PC-3 (cell line): ENCODE data around the gene TENM4. TPM values are rescaled to one million over a fixed set of nuclear protein-coding genes. Genes with fewer than 3 reads are reported as not detected.

ENCODE experiments used
- ATAC-seq: fragments of 200-7000 bp; cut with Tn5 transposase; 2 replicates; pipeline ENCODE4 v1.9.1; 2020; ENCODE audit warnings: mild to moderate bottlenecking, moderate library complexity
- BruUV-seq: library from RNA; stranded (reverse); fragments of 400-500 nt; replicated peaks from 2 replicates; lab custom pipeline; 2021; lab: Mats Ljungman, UMichigan
- CTCF ChIA-PET: fragments of 300-600 bp; sonication (Branson Sonifier 250); formaldehyde crosslinking; loops from one replicate; lab custom pipeline; 2022; ENCODE audit warnings: antibody characterized with exemption; lab: Charles Lee
- POLR2A ChIA-PET: fragments of 300-600 bp; sonication (Branson Sonifier 250); formaldehyde crosslinking; loops from one replicate; lab custom pipeline; 2022; ENCODE audit warnings: antibody characterized with exemption; ENCODE audit not compliant: unreplicated experiment; lab: Charles Lee
- DNase-seq: peaks from one replicate; pipeline ENCODE4 v3.0.0-alpha.2; 2015
- H2AFZ ChIP-seq: fragments of 300-600 bp; sonication (generic); 2 replicates; pipeline ENCODE4 v1.6.0; 2016; ENCODE audit warnings: antibody characterized with exemption, low read length
- H3F3A ChIP-seq: fragments of 300-600 bp; sonication (generic); one replicate; pipeline ENCODE4 v1.6.0; 2017; ENCODE audit warnings: antibody characterized with exemption, low read length, control low read depth, mild to moderate bottlenecking; ENCODE audit not compliant: unreplicated experiment
- H3K27ac ChIP-seq: fragments of 300-600 bp; sonication (generic); 2 replicates; pipeline ENCODE4 v1.5.1; 2016; ENCODE audit warnings: mild to moderate bottlenecking, low read length
- H3K27me3 ChIP-seq: fragments of 300-600 bp; sonication (generic); 2 replicates; pipeline ENCODE4 v1.6.1; 2016; ENCODE audit warnings: low read length, mixed read lengths
- H3K36me3 ChIP-seq: fragments of 300-600 bp; sonication (generic); 2 replicates; pipeline ENCODE4 v1.6.1; 2016; ENCODE audit warnings: low read depth, mixed run types, low read length, mixed read lengths
- H3K4me1 ChIP-seq: fragments of 300-600 bp; sonication (generic); 2 replicates; pipeline ENCODE4 v1.5.1; 2016; ENCODE audit warnings: low read length; ENCODE audit not compliant: insufficient read depth
- H3K4me2 ChIP-seq: fragments of 300-600 bp; sonication (generic); 2 replicates; pipeline ENCODE4 v1.6.0; 2016; ENCODE audit warnings: low read length
- H3K4me3 ChIP-seq: fragments of 300-600 bp; sonication (generic); 2 replicates; pipeline ENCODE4 v1.5.1; 2016; ENCODE audit warnings: mild to moderate bottlenecking, low read length, mixed read lengths
- H3K79me2 ChIP-seq: fragments of 300-600 bp; sonication (generic); 2 replicates; pipeline ENCODE4 v1.6.1; 2017; ENCODE audit warnings: low read length, mixed read lengths
- H3K9ac ChIP-seq: fragments of 300-600 bp; sonication (generic); 2 replicates; pipeline ENCODE4 v1.6.0; 2016; ENCODE audit warnings: mild to moderate bottlenecking, low read length
- H3K9me2 ChIP-seq: fragments of 300-600 bp; sonication (generic); replicated peaks from 2 replicates; pipeline ENCODE4 v1.6.1; 2016; ENCODE audit warnings: mixed run types, low read length, mixed read lengths
- H3K9me3 ChIP-seq: fragments of 300-600 bp; sonication (generic); 2 replicates; pipeline ENCODE4 v1.6.1; 2016; ENCODE audit warnings: low read length, mixed read lengths
- H4K20me1 ChIP-seq: fragments of 300-600 bp; sonication (generic); 2 replicates; pipeline ENCODE4 v1.6.1; 2016; ENCODE audit warnings: low read length, mixed read lengths
- CTCF ChIP-seq: fragments of 300-600 bp; sonication (generic); conservative IDR thresholded peaks from 2 replicates; pipeline ENCODE4 v1.5.1; 2017; ENCODE audit warnings: antibody characterized with exemption, low read depth, mild to moderate bottlenecking, low read length
- EZH2 ChIP-seq: fragments of 300-600 bp; sonication (generic); IDR thresholded peaks from one replicate; pipeline ENCODE4 v1.6.1; 2017; ENCODE audit warnings: antibody characterized with exemption, mild to moderate bottlenecking, low read length; ENCODE audit not compliant: unreplicated experiment
- EZH2phosphoT487 ChIP-seq: fragments of 300-600 bp; sonication (generic); IDR thresholded peaks from 2 replicates; pipeline ENCODE4 v1.6.1; 2018; ENCODE audit warnings: mild to moderate bottlenecking, antibody characterized with exemption, low read length, borderline replicate concordance
- intact Hi-C: fragments of 100-400 bp; cut with micrococcal nuclease; formaldehyde crosslinking; loops from 2 replicates; pipeline ENCODE4 v1.9.0; 2023
- total RNA-seq: library from RNA; depleted of rRNA; stranded (reverse); fragments of >200 nt; gene quantifications from 2 replicates; pipeline ENCODE4 v1.2.3, GENCODE V29; 2014

The TENM4 gene
- total RNA-seq, 1 experiment from 2014 or later, result 19.7 TPM

DNA sequence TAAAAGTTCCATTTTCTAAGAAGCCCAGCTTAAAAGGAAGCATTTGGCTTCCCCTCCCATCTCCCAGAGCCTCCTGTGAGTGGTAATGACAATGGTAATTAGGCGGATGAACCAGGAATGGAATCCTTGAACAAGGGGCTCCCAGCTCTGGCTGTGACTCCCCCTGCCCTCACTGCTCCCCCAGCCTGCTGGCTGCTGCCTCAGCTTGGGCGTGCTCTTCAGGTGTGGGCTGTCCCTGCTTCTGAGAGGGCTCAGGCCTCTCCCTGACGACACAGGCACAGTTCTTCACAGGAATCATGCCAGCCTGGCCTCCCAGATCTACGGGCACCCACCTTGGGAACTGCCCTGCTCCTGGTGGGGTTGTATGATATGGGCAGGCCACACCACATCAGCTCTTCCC is 784.5 kb downstream of the TENM4 start:
- Histone ChIP-seq H3K9ac (no peak overlapping the region), H3K27ac (no peak overlapping the region), H3K4me2 (no peak overlapping the region), H3K4me3 (no peak overlapping the region), H3K9me2 (no peaks in the 10 kb centered on the region), H3K4me1 (no peaks in the 10 kb centered on the region), H2AFZ (no peak overlapping the region), H3K27me3 (no peaks in the 10 kb centered on the region), H3K9me3 (no peaks in the 10 kb centered on the region), H3K79me2 (no peaks in the 10 kb centered on the region), H4K20me1 (no peaks in the 10 kb centered on the region), H3F3A (no peaks in the 10 kb centered on the region), H3K36me3 (no peaks in the 10 kb centered on the region)
- POLR2A ChIA-PET, result no interaction called here
- intact Hi-C loops, result no loop called here
- DNase-seq (no peak), ATAC-seq (no peak)
- TF ChIP-seq EZH2 (no peak), EZH2phosphoT487 (no peak), CTCF (no peak)
- CTCF ChIA-PET, result no interaction called here
- no TSS peak for BruUV-seq

DNA sequence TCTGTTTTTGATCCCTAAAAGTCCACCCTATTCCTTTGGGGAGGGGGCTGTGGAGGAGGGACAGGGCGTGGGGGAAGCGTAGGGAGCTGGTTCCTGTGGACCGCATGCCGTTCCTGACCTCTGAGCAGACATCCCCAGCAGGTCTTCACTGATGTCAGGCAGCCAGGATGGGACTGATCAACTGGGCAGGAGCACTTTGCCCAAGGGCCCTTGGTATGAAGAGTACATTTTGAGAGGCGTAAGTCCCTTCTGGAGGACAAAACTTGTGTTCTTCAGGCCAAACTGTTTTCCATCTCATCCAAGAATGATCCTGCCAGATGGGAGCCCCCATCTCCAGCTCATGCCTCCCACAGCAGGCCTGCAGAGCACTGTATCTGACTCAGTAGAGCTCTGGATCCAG is 785.3 kb downstream of the TENM4 start:
- no peak overlapping the region for H3K27ac ChIP-seq
- no peaks in the 10 kb centered on the region for H3K79me2 ChIP-seq
- no peaks in the 10 kb centered on the region for H3K4me1 ChIP-seq
- TF ChIP-seq CTCF (no peak), EZH2phosphoT487 (no peak), EZH2 (no peak)
- BruUV-seq, result no TSS peak
- CTCF ChIA-PET, result no interaction called here
- H3K4me2 ChIP-seq, result no peak overlapping the region
- no peaks in the 10 kb centered on the region for H3K36me3 ChIP-seq
- no peaks in the 10 kb centered on the region for H3F3A ChIP-seq
- ATAC-seq (no peak), DNase-seq (no peak)
- no peak overlapping the region for H3K4me3 ChIP-seq
- POLR2A ChIA-PET, result no interaction called here
- no peak overlapping the region for H3K9ac ChIP-seq
- H3K9me3 ChIP-seq, result no peaks in the 10 kb centered on the region
- no peaks in the 10 kb centered on the region for H3K9me2 ChIP-seq
- no peak overlapping the region for H2AFZ ChIP-seq
- H4K20me1 ChIP-seq, result no peaks in the 10 kb centered on the region
- intact Hi-C loops, result no loop called here
- no peaks in the 10 kb centered on the region for H3K27me3 ChIP-seq

DNA sequence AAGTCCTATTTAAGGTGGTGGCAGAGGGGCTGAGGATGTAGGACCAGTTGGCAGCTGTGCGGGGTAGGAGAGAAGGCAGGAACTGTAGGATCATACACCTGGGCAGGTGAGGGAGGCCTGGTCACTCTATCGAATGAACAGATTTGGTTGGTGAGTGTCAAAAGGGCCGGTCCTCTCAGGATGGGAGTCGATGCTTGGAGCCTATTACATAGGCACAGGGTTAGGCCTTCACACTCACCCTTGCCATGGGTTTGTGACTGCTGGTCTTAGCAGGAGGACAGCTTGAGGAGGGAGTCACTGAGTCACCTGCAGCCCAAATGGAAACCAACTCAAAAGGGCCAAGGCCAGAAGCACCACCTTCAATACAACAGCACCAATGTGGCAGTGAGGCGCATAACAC is 786.0 kb downstream of the TENM4 start:
- POLR2A ChIA-PET, result no interaction called here
- no peaks in the 10 kb centered on the region for H4K20me1 ChIP-seq
- H3K9me3 ChIP-seq, result no peaks in the 10 kb centered on the region
- no TSS peak for BruUV-seq
- no peak overlapping the region for H3K4me3 ChIP-seq
- H3K4me1 ChIP-seq, result no peaks in the 10 kb centered on the region
- H3K79me2 ChIP-seq, result no peaks in the 10 kb centered on the region
- H3K4me2 ChIP-seq, result no peak overlapping the region
- no peak overlapping the region for H3K27ac ChIP-seq
- H3K27me3 ChIP-seq, result no peaks in the 10 kb centered on the region
- no peaks in the 10 kb centered on the region for H3F3A ChIP-seq
- H2AFZ ChIP-seq, result no peak overlapping the region
- CTCF ChIA-PET, result no interaction called here
- intact Hi-C loops, result no loop called here
- no peaks in the 10 kb centered on the region for H3K36me3 ChIP-seq
- DNase-seq (no peak), ATAC-seq (no peak)
- no peaks in the 10 kb centered on the region for H3K9me2 ChIP-seq
- TF ChIP-seq EZH2phosphoT487 (no peak), EZH2 (no peak), CTCF (no peak)
- H3K9ac ChIP-seq, result no peak overlapping the region
